Measurements from ENCODE around the gene MCFD2. TPM values are rescaled to one million over a fixed set of nuclear protein-coding genes. Genes with fewer than 3 reads are reported as not detected.
"Not testable (repeated sequence)": the region's sequence is repeated elsewhere in the genome, so short reads cannot be mapped to it uniquely, and the experiment has no call there.

Gene MCFD2
- polyA plus RNA-seq, 10 donors, result 39.6 to 54.0 (median 47.5) TPM

DNA sequence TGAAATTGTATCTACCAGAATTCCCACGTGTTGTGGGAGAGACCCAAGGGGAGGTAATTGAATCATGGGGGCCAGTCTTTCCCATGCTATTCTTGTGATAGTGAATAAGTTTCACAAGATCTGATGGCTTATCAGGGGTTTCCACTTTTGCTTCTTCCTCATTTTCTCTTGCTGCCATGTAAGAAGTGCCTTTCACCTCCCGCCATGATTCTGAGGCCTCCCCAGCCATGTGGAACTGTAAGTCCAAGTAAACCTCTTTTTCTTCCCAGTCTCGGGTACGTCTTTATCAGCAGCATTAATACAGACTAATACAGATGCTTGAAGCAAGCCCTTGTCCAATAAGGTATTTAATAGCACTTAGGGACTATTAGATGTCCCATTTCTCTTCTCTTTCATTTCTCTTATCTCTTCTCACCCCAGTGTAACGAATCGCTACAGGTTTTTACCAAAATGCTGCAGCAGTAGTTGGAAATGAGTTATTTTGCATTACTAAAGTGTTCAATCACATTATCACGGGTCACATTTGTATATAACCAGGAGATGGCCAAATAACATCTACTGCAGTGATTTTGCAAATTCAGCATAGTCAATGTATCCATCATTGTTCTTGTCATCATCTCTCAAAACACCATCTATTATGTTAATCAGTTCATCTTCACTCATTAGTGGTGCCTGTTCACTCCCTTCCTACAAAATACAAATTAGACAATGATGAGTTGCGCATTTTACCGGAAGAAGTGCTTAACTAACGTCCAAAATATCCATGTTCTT, 10.5 kb downstream of the MCFD2 start:
- DNase-seq, result not testable (repeated sequence)

DNA sequence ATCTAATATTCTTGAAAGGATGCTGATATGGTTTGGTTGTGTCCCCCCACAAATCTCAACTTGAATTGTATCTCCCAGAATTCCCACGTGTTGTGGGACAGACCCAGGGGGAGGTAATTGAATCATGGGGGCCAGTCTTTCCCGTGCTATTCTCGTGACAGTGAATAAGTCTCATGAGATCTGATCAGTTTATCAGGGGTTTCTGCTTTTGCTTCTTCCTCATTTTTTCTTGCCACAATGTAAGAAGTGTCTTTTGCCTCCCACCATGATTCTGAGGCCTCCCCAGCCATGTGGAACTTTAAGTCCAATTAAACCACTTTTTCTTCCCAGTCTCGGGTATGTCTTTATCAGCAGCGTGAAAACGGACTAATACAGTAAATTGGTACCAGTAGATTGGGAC, 12.6 kb downstream of the MCFD2 start:
- not testable (repeated sequence) for DNase-seq

DNA sequence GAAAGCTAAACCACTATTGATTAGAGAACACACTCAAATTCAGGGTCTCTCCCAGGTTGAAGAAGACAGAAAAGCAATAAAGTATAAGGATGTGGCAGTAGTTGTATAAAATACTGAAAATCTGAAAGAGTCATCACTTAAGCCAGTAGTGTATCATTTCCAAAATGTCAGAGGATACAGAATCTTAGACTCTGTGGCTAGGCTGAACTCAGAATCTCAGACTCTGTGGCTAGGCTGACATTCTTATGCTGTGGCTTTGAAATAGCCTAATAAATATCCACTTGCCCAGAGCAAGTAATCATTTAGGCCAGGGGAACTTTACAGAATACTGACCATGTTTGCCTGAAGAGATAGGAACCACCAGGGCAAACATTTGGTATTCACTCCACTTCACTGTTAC, 13.1 kb downstream of the MCFD2 start:
- DNase-seq, result no peak

DNA sequence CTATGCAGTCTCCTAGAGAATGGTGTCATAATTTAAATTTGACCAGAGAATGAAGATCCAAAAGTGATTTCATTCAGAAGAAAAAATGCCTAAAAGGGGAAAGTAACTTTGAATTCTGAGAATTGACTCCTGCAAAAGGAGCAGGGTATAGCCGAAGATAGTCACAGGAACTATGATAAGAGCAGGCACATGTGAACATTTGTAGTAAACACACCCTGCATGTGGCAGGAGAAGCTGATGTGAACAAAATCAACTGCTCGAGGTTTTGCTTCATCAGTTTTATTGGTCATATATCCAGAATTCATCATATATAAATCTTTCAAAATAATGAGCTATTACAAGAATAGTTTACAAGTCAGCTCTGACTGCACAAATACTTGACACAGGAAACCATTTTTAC, 14.0 kb downstream of the MCFD2 start:
- no peak for DNase-seq

DNA sequence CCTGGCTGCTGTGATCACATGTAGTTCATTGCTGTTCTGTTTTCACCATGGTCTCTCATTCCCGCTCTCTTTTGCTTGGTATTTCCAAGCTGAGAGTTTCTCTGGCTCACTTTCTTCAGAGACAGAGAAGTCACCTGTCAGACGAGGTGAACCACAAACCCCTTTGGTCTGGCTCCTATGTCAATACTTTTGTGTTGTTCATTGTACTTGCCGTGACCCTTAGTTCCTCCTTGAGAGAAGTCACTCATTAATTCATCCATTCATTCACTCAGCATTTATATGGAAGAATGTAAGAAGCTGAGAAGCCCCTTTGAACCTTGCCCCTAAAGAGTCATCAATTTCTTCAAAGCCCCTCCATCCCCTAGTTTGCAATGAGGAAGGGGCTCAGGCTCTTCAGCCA, 15.2 kb downstream of the MCFD2 start:
- DNase-seq, result no peak

DNA sequence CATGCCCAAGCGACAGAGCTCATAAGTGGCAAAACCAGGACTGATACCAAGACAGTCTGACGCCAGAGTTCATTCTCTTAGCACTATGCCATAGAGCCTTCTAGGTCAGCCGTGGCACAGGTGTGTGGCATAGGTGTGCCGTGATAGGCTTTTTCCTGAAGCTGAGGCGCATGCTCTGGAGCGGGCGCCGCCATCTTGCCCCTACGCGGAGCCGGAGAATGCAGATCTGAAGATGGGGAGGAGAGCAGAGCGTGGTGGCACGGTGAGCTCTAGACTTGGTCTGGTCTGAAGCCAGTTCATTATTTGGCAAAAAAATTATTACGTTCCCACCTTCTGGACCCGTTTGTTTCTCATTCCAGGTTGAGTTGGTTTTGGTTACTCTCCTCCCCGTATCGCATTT, 16.6 kb downstream of the MCFD2 start:
- no peak for DNase-seq

DNA sequence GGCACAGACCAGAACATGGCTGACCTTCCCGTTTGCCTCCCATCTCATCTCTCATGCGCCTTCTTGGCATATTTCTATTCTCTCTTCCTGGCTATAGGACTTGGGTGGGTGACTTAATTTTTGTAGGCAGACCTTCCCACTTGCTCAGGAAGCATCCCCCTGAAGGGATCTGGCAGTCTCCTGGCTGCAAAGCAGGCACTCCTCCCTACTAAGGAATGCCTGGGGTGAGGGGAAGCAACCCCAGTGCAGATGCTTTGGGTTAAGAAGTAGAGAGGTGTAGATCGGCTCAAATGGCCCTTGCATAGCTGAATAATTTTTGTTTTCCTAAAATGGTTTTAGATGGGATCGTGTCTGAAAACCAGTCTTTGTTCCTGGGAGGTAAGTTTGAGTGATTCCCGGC, 17.6 kb downstream of the MCFD2 start:
- DNase-seq, result no peak

DNA sequence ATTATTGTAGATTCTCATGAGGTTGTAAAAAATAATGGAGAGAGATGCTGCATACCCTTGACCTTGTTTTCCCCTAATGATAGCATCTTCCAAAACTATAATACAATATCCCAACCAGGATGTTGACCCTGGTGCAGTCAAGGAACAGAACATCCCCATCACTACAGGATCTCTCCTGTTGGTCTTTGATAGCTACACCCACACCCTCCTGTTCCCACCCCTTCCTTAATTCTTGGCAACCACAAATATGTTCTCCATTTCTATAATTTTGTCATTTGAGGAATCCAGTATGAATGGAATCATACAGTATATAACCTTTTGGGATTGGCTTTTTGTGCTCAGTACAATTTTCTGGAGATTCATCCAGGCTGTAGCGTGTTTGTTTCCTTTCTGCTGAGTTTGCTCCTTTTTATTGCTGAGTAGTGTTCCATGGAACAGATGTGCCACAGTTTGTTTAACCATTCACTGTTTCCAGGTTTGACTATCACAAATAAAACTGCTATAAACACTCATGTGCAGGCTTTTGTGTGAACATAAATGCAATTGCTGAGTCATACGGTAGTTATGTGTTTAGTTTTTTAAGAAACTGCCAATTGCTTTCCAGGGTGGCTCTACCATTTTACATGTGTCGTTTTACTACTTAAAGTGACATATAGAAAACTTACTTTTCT, 22.2 kb downstream of the MCFD2 start:
- no peak for DNase-seq

DNA sequence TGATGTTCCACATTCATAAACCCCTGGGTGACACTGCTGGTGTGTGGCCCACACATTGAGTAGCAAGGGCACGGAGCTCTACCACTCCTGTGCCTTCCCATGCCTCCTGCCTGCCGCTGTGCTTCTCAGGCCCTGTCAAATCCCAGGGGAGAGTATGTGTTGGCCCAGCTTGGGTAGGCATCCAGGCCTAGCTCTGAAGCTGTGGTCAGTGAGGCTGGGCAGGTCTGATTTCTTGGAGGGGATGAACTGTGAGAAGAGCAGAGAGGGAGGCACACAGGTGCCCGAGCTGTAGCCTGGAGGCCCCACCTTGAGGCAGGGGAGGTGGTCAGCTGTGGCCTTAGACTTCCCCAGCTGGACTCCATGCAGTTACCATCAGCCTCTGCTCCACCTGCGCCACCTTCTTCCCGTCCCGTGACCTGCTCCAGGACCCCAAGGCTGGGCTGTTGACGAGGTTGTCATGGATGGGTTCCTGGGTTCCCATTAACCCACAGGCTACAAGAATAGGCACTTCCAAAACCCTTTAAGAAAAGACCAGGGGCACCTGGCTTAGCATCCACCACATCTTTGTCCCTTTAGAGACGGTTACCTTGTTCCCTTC, 23.6 kb downstream of the MCFD2 start:
- no peak for DNase-seq

DNA sequence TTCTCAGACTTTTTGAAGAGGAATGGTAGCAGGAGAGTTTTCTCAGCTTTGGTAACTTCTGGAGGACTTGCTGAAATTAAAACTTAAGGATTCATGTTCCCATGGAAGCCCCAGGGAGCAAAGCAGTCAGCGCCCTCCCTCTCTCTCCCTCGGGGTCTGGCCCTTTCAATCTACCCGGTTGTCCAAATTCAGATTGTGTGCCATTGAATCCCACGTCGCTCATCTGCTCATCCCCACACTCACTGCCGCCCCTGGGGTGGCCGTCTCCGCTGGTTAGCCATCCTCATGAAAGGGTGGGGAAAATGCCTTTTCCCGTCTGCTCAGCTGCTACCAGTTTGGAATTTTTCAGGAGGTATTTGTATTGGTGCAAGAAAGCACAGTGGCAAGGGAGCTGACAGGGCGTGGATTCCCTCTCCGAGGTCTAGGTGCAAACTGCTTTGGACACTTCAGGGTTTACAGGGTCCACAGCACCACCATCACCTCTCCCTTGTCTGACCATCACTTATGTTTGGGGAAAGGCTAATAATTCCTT, 27.1 kb downstream of the MCFD2 start:
- DNase-seq, result no peak

DNA sequence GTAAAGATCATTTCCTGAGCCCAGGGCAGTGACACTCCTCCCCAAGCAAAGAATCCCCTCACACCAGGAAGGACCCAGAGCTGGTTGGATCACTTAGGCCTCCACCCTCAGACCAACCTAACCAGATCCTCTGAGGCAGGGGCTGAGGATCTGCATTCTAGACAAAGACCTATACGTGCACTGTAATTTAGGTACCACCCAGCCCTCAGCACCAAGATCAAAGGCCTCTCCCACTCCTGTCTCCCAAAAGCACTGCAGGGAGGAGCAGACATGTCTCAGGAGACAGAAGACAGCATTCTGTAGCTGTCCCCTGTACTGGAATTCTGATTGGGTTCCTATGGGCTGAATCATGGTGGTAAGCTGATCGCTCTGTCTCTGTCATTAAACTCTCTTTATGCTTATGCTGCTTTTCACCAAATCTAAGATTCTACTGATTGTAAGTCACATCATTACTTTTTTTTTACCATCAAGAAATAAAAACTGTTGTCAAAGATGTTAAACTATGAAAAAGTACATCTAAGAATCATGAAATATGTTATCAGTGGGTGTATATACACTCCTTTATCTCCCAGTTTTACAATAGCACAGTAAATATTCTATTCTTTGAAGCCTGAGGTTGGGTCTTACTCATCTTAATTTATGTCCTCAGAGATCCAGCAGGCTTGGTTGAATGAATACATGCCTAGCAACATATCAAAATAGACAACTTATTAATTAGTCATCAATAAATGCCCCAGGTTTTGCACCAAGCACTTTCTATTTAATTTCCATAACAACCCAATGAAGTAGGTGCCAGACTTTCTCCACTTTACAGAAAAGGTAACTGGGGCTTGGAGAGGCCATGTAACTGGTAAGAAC, 28.3 kb downstream of the MCFD2 start:
- DNase-seq, result no peak

DNA sequence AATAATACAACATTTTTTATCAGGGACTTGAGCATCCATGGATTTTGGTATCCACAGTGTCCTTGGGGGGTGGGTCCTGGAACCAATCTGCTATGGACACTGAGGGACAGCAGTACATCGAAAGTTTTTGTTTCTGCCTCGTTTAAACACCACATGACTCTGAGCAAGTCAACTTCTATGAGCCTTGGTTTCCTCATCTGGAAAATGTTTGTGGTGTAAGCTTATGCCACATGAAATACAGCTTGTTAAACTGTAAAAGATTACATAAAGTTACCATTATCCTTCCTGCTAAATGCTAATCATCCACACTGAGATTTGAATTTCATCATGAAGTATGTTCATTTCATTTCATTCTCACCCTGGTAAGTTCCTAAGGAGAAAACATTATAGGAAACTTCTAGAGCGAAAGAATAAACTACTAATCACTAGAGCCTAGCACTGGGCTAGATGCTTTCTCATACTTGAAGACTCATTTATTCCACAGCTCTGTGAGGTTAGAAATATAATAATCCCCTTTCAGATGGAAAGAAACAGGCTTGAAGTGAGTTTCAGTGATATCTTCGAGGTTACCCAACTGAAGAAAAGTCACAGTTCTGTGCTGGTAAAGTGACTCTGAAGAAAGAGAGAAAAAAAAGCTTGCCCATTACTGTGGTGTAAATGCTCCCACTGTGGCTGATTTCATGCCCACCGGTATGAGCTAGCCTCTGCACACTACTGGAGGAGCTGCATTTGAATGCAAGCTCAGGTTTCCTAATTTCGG, 29.2 kb downstream of the MCFD2 start:
- no peak for DNase-seq

DNA sequence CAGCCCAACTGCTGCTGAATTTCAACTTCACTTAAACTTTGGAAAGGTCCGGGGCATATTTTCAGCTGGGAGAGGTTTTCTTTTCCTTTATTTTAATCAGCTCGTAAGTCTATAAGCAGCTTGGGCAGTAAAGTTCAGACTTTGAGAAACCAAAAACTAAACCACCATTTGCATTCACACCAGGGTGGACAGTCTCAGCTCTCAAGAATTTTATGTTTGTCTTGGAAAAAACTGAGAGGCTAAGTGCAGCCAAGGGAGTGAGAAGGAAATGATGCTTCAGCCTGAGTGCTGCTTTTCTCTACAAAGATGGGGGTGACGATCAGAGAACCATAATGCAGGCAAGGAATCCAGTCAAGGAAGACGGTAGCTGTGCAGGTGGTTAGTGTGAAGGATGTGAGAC, 30.2 kb downstream of the MCFD2 start:
- DNase-seq, result no peak

DNA sequence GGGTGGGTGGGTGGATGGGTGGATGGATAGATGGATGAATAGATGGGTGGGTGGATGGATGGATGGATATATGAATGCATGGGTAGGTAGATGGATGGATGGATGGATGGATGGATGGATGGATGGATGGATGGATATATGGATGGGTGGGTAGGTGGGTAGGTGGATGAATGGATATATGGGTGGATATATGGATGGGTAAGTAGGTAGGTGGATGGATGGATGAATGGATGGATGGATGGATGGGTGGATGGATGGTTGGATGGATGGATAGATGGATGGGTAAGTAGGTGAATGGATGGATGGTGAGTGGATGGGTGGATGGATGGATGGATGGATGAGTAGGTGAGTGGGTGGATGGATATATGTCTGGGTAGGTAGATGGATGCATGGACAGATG, 36.1 kb downstream of the MCFD2 start:
- DNase-seq, result no peak

DNA sequence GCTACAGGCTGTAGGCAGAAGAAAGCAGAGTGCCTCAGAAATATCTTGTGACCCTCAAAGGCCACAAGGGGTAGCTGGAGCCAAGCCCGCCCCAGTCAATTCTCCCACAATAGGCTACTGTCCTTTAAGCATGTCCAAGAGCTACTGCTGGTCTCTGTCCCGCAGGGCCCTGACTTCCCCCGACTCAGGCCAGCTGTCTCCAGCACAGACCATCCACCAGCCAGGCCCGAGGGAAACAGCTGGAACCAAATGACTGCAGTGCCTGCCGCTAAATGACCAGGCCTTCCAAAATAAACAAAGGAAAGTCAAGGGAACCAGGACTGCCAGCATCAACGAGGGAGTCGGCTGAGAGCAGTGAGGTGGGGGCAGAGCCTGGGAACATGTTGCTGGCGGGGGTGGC, 36.7 kb downstream of the MCFD2 start:
- peak in 2 of 3 donors; percentile 41 to 70 for DNase-seq

DNA sequence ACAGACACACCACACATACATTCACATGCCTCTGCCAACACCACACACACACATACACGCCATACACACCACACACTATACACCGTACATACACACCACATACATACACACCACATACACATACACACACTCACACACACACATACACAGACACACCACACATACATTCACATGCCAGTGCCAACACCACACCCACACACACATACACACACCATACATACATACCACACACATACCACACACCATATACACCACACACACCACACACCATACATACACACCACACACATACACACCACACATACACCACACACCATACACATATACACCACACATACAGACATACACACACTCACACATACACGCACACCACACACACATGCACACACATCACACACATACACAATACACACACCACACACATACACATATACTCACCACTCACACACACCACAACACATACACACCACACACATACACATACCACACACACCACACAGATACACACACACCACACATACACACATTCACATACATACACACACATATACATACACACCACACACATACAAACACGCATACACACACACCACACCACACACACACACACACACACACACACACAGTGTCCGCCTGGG, 37.2 kb downstream of the MCFD2 start:
- no peak for DNase-seq

DNA sequence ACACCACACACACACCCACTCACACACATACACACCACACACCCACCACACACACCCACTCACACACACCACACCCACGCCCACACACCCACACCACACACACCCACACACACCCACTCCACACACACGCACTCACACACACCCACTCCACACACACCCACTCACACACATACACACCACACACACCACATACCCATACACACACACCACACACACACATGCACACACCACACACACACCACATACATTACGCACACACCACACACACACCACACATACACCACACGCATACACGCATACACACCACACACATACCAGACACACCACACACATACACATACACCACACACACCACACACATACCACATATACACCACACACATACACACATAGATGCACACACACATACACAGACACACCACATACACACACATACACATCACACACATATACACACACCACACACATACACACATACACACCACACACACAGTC, 37.9 kb downstream of the MCFD2 start:
- no peak for DNase-seq

DNA sequence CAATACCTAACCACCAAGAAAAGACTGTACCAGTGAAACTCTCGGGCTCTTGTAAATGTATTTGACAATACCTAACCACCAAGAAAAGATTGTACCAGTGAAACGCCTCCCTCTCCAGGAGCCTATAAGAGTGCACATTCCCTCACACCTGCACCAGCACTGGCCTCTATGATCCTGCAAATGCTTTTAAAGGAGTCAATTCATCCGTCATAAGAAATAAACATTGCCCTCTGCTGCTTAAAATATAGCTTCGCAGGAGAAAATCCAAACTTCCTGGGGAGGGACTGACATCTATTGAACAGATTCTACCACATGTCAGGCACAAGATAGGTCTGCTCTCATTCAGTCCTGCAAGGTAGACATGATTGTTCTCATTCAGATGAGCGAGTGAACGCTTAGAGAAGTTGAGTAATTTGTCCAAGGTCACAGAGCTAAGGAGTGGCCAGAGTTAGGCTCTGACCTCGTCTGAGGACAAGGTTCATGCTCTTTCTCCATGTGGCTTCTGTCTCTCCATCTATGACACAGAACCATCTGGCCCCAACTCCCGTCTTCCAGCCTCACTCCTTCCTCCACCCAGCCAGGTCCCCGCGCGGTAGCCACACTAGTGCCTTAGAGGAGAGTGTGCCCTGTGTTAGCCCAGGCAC, 38.7 kb downstream of the MCFD2 start:
- DNase-seq, result peak in 2 of 3 donors; percentile 76 to 77

DNA sequence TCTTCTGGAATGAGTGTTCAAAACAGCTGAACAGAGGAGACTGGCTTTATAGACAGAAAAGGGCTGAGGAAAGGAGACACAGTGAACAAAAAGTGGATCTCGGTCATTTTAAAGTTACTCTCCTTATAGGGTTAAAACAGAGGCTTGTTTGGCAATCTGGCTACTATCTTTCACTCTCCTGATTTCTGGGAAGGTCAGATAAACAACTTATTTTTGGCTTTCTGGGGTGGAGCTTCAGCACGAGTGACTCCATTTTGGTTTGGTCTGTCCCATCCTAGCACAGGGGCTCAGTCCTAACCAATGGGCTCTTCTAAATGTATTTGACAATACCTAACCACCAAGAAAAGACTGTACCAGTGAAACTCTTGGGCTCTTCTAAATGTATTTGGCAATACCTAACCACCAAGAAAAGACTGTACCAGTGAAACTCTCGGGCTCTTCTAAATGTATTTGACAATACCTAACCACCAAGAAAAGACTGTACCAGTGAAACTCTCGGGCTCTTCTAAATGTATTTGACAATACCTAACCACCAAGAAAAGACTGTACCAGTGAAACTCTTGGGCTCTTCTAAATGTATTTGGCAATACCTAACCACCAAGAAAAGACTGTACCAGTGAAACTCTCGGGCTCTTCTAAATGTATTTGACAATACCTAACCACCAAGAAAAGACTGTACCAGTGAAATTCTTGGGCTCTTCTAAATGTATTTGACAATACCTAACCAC, 39.5 kb downstream of the MCFD2 start:
- not testable (repeated sequence) for DNase-seq

All from muscle of back (tissue), 11 donors.